Nephron (organoid): ENCODE results near the gene CDC34.

ENCODE experiments used
- H3K27ac Mint-ChIP-seq, 3 experiments: 2 replicates each; pipeline ENCODE4 v1.8.0; 2020; ENCODE audit warnings: mixed read lengths in 3 of 3, mild to moderate bottlenecking in 2 of 3, moderate library complexity in 1 of 3
- H3K27me3 Mint-ChIP-seq: 2 replicates; pipeline ENCODE4 v1.8.0; 2021; ENCODE audit warnings: low read depth, mild to moderate bottlenecking, moderate library complexity, mixed read lengths
- H3K36me3 Mint-ChIP-seq: 2 replicates; pipeline ENCODE4 v1.8.0; 2020; ENCODE audit warnings: low read depth, mixed read lengths
- H3K4me1 Mint-ChIP-seq: 2 replicates; pipeline ENCODE4 v1.8.0; 2020; ENCODE audit warnings: mixed read lengths
- H3K4me3 Mint-ChIP-seq, 3 experiments: 2 replicates each; pipeline ENCODE4 v1.8.0; 2020; ENCODE audit warnings: mild to moderate bottlenecking in 3 of 3, mixed read lengths in 3 of 3, moderate library complexity in 2 of 3
- H3K9me3 Mint-ChIP-seq: 2 replicates; pipeline ENCODE4 v1.8.0; 2020; ENCODE audit warnings: mixed read lengths
- CTCF ChIP-seq, 3 experiments: fragments of 200-600 bp; sonication (generic); IDR thresholded peaks; one replicate each; pipeline ENCODE4 v1.5.0; 2021; ENCODE audit warnings: antibody characterized with exemption in 3 of 3; ENCODE audit not compliant: unreplicated experiment in 3 of 3

Gene CDC34

DNA sequence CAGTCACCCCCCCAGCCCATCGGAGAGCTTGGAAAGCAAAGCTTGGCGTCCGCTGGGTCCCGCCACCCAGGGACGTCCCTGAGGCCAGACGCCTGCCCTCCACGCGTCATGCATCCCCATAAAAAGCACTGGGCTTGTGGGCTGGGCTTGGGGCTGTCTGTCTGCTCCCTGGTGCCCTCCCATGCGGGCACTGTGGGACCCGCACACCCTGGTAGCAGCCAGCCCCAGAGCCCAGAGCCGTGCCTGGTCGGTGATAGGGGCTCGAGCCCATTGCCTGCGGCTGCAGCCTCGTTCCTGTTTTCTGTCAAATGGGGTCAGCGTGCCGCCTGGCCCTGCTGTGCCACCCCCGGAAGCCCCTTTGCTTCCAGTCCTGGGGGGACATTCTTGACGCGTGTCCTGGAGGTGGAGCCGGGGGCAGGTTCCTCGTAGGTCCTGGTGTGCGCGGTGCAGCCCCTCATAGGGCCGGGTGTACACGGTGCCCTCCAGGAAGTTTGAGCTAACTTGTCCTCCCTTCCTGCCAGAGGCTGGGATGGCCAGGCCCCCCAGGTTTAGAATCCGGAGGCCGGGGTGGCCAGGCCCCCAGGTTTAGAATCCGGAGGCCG, 8.0 kb downstream of the CDC34 start:
- H3K27ac Mint-ChIP-seq: no peak overlapping the region
- H3K4me1 Mint-ChIP-seq: no peaks in the 10 kb centered on the region
- no peak for TF ChIP-seq CTCF (IDR thresholded peaks at IDR 0.05; ENCODE audit: unreplicated experiment in 3 of 3)
- H3K27me3 Mint-ChIP-seq: no peaks in the 10 kb centered on the region
- H3K9me3 Mint-ChIP-seq: no peaks in the 10 kb centered on the region
- H3K4me3 Mint-ChIP-seq: no peak overlapping the region
- H3K36me3 Mint-ChIP-seq: peaks cover 18% of the 10 kb centered on the region

DNA sequence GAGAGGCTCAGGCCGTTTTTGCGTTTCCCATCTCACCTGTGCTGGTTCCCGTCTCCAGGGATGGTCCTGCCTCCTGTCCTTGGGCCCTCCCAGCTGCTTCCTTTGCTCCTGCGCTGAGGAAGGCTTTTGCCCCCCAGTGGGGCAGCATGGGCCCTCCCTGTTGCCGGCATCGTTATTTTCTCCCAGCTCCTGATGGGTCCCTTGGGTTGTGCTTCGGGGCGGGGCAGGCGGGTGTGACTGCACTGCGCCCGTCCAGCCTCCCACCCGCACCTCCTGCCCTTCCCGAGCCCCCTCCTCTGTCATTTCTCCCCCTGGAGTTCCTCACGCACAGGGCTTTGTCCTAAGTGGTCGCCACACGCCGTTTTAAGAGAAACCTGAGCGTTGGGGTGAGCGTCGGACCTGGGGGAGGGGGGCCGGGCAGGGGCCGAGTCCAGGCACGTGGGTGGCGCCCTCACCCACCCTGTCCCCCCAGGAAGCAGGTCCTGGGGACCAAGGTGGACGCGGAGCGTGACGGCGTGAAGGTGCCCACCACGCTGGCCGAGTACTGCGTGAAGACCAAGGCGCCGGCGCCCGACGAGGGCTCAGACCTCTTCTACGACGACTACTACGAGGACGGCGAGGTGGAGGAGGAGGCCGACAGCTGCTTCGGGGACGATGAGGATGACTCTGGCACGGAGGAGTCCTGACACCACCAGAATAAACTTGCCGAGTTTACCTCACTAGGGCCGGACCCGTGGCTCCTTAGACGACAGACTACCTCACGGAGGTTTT, 9.5 kb downstream of the CDC34 start:
- Mint-ChIP-seq H3K4me1 (no peaks in the 10 kb centered on the region), H3K27me3 (no peaks in the 10 kb centered on the region), H3K36me3 (peaks cover 18% of the 10 kb centered on the region), H3K4me3 (no peak overlapping the region), H3K9me3 (no peaks in the 10 kb centered on the region), H3K27ac (no peak overlapping the region)
- TF ChIP-seq CTCF (IDR thresholded peaks at IDR 0.05; ENCODE audit: unreplicated experiment in 3 of 3): no peak

- Mint-ChIP-seq H3K27me3 (no peaks in the 10 kb centered on the region), H3K9me3 (no peaks in the 10 kb centered on the region), H3K36me3 (peaks cover 18% of the 10 kb centered on the region), H3K4me3 (no peak overlapping the region), H3K27ac (no peak overlapping the region), H3K4me1 (no peaks in the 10 kb centered on the region)
- no peak for TF ChIP-seq CTCF (IDR thresholded peaks at IDR 0.05; ENCODE audit: unreplicated experiment in 3 of 3)
Measured at GRCh38 chr19:541699-542098, 10.1 kb downstream of the CDC34 start.

GRCh38 chr19:542173-542866, 10.8 kb downstream of the CDC34 start:
- H3K9me3 Mint-ChIP-seq: no peaks in the 10 kb centered on the region

GRCh38 chr19:543910-544608, 12.5 kb downstream of the CDC34 start, which contains the start of gene GZMM:
TSS of gene GZMM (plus strand) at chr19:544053. CDS start at chr19:544072, 19 bp downstream.
- Mint-ChIP-seq H3K9me3 (no peaks in the 10 kb centered on the region), H3K4me3 (no peak within 1 kb of the TSS), H3K36me3 (peaks cover 4% of the 10 kb centered on the region), H3K27me3 (no peaks in the 10 kb centered on the region), H3K4me1 (no peaks in the 10 kb centered on the region), H3K27ac (no peak within 1 kb of the TSS)
- no peak for TF ChIP-seq CTCF (IDR thresholded peaks at IDR 0.05; ENCODE audit: unreplicated experiment in 3 of 3)

More at GRCh38 chr19:542173-542866, 10.8 kb downstream of the CDC34 start:
- TF ChIP-seq CTCF (IDR thresholded peaks at IDR 0.05; ENCODE audit: unreplicated experiment in 3 of 3): no peak
- Mint-ChIP-seq H3K36me3 (peaks cover 18% of the 10 kb centered on the region), H3K4me3 (no peak overlapping the region), H3K27ac (no peak overlapping the region), H3K4me1 (no peaks in the 10 kb centered on the region), H3K27me3 (no peaks in the 10 kb centered on the region)
